ENCODE results near the gene P3H3. TPM values are rescaled to one million over a fixed set of nuclear protein-coding genes. Genes with fewer than 3 reads are reported as not detected.

The P3H3 gene
- polyA plus RNA-seq, 6 donors from 2014 or later, result not detected

DNA sequence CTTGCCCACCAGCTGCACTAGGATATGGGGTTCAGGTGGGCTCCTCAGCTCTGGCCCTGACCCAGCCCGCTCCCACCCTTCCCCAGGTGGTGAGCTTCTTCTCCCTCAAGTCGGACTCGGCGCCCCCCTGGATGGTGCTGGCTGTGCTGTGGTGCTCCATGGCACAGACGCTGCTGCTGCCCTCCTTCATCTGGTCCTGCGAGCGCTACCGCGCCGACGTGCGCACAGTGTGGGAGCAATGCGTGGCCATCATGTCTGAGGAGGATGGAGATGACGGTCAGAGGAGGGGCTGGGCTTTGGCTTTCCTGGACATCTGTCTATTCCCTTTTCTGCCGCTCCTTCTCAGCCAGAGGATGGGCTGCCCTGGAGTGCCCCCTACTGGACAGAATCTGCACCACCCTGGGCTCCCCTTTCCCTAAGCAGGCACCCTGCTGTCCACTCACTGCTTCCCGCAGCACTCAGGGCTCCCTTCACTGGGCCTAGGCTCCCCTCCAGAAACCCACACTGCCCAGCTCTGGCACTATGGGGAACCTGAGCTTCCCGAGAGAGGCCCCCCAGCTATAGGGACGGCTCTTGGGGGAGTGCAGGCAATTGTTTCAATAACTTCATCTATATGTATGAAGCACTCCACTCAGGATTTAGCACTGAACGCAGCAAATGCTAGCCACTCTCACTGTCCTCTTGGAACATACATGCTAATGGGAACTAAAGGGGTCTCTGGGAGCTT is 2.6 kb upstream of the P3H3 start:
- Mint-ChIP-seq H3K4me3 (peak overlapping the region in 4 of 8 donors; percentile 1 to 23 (median 21)), H3K9me3 (no peaks in the 10 kb centered on the region), H3K27ac (no peak overlapping the region)

DNA sequence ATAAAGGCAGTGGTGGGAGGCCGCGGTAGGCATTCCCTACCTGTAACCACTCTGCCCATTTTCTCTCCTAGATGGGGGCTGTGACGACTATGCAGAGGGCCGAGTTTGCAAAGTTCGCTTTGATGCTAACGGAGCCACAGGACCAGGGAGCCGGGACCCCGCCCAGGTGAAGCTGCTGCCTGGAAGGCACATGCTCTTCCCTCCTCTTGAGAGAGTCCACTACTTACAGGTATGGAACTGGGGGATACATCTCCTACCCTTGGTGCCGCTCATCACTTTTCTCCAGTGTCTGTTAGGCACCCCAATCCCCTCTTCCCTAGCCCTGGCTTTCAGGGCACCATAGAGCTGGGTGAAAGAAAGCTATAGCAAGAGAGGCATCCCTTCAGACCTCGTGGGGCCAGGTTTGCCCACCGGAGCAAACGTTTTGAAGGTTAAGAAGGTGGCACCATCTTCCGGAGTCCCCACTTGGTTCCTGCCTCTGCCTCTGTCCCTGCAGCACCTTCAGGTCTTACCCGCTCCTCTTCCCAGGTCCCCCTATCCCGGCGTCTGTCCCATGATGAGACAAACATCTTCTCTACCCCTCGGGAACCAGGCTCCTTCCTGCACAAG is 2.0 kb upstream of the P3H3 start:
- Mint-ChIP-seq H3K4me3 (peak overlapping the region in 2 of 8 donors; percentile 1 to 29), H3K4me1 (peaks cover 30 to 47% (median 38%) of the 10 kb centered on the region in 3 donors), H3K9me3 (no peaks in the 10 kb centered on the region), H3K36me3 (peaks cover 0 to 21% of the 10 kb centered on the region in 2 donors), H3K27ac (no peak overlapping the region), H3K27me3 (peaks cover 64 to 99% (median 96%) of the 10 kb centered on the region in 3 donors)
- no peak for ATAC-seq (ENCODE audit: low read depth in 2 of 2)
- no peak for DNase-seq

More for the DNA sequence above, 2.6 kb upstream of the P3H3 start:
- ATAC-seq (ENCODE audit: low read depth in 2 of 2), result peak; percentile 51 to 57
- peaks cover 0 to 21% of the 10 kb centered on the region in 2 donors for H3K36me3 Mint-ChIP-seq
- DNase-seq, result peak; percentile 63
- H3K4me1 Mint-ChIP-seq, result peaks cover 36 to 51% (median 40%) of the 10 kb centered on the region in 3 donors
- H3K27me3 Mint-ChIP-seq, result peaks cover 65 to 99% (median 96%) of the 10 kb centered on the region in 3 donors

- peaks cover 0 to 21% of the 10 kb centered on the region in 2 donors for H3K36me3 Mint-ChIP-seq
- no peaks in the 10 kb centered on the region for H3K9me3 Mint-ChIP-seq
- peaks cover 27 to 42% (median 35%) of the 10 kb centered on the region in 3 donors for H3K4me1 Mint-ChIP-seq
- no peak overlapping the region for H3K27ac Mint-ChIP-seq
- ATAC-seq (ENCODE audit: low read depth in 2 of 2) (no peak), DNase-seq (no peak)
- peaks cover 66 to 99% (median 98%) of the 10 kb centered on the region in 3 donors for H3K27me3 Mint-ChIP-seq
- peak overlapping the region in 7 of 8 donors; percentile 28 to 83 (median 71) for H3K4me3 Mint-ChIP-seq
These were observed 1.3 kb upstream of the P3H3 start for GRCh38 chr12:6826734-6827436.

GRCh38 chr12:6827437-6827911 is 733 bp upstream of the P3H3 start:
- Mint-ChIP-seq H3K9me3 (no peaks in the 10 kb centered on the region), H3K4me3 (peak overlapping the region; percentile 28 to 83 (median 70)), H3K4me1 (peaks cover 23 to 37% (median 32%) of the 10 kb centered on the region in 3 donors), H3K27ac (no peak overlapping the region), H3K36me3 (peaks cover 0 to 21% of the 10 kb centered on the region in 2 donors), H3K27me3 (peaks cover 70 to 98% (median 97%) of the 10 kb centered on the region in 3 donors)
- no peak for ATAC-seq (ENCODE audit: low read depth in 2 of 2)
- DNase-seq, result no peak

- peaks cover 67 to 90% (median 83%) of the 10 kb centered on the region in 3 donors for H3K27me3 Mint-ChIP-seq
- peak; percentile 23 for DNase-seq
These were observed 751 bp downstream of the P3H3 start for GRCh38 chr12:6828781-6829535.

DNA sequence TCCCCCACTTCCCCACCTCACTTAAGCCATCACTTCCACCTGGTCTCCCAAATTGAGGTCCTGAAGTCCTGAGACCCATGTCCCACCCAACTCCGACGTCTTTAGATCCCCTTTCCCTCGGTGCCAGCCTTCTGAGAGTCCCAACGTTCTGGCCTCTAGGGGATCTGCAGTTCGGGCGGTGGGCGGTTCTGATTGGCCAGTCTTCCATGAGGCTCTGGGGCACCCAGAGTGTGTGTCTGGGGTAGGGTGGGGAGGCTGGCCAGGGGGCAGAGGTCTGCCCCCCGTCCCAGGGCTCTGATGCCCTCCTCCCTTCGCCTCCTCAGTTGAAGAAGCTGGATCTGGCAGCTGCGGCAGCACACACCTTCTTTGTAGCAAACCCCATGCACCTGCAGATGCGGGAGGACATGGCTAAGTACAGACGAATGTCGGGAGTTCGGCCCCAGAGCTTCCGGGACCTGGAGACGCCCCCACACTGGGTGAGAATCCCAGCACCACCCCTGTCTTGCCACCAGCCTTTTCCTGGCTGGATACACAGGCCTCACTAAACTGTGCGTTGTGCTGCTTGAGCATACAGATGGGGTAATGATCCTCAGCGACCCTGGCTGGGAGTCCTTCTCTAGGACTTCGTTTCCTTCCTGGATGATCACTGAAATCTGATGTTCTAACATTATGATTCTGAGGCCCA is 1.5 kb downstream of the P3H3 start:
- Mint-ChIP-seq H3K9me3 (no peaks in the 10 kb centered on the region), H3K27ac (no peak overlapping the region), H3K4me3 (peak overlapping the region; percentile 75 to 94 (median 90)), H3K36me3 (peaks cover 0 to 21% of the 10 kb centered on the region in 2 donors), H3K27me3 (peaks cover 67 to 85% (median 83%) of the 10 kb centered on the region in 3 donors), H3K4me1 (peaks cover 20 to 34% (median 34%) of the 10 kb centered on the region in 3 donors)
- ATAC-seq (ENCODE audit: low read depth in 2 of 2), result no peak
- no peak for DNase-seq

More at GRCh38 chr12:6828781-6829535, 751 bp downstream of the P3H3 start:
- Mint-ChIP-seq H3K36me3 (peaks cover 0 to 21% of the 10 kb centered on the region in 2 donors), H3K4me3 (peak overlapping the region; percentile 75 to 94 (median 90)), H3K4me1 (peaks cover 20 to 34% (median 32%) of the 10 kb centered on the region in 3 donors), H3K27ac (peak overlapping the region in 2 of 6 donors; percentile 52 to 79), H3K9me3 (no peaks in the 10 kb centered on the region)
- ATAC-seq (ENCODE audit: low read depth in 2 of 2), result peak; percentile 58 to 60

DNA sequence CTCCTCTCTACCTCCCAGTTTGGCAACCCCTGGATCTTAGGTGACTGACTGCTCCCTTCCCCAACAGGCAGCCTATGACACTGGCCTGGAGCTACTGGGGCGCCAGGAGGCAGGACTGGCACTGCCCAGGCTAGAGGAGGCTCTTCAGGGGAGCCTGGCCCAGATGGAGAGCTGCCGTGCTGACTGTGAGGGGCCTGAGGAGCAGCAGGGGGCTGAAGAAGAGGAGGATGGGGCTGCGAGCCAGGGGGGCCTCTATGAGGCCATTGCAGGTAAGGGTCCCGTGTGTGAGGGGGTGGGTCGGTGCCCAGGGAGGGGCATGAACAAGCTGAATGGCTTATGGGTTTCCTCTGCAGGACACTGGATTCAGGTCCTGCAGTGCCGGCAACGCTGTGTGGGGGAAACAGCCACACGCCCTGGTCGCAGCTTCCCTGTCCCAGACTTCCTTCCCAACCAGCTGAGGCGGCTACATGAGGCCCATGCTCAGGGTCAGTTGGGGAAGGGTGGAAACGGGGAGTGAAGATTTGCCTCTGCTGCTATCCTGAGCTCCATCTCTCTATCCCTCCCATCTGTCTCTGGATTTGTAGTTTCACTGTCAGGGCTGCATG is 2.2 kb downstream of the P3H3 start:
- no peak for DNase-seq
- Mint-ChIP-seq H3K27ac (no peak overlapping the region), H3K4me1 (peaks cover 19 to 30% (median 27%) of the 10 kb centered on the region in 3 donors), H3K4me3 (peak overlapping the region in 7 of 8 donors; percentile 13 to 90 (median 75)), H3K27me3 (peaks cover 60 to 82% (median 77%) of the 10 kb centered on the region in 3 donors), H3K9me3 (no peaks in the 10 kb centered on the region), H3K36me3 (peaks cover 0 to 15% of the 10 kb centered on the region in 2 donors)
- ATAC-seq (ENCODE audit: low read depth in 2 of 2), result no peak

- Mint-ChIP-seq H3K4me3 (peak overlapping the region in 6 of 8 donors; percentile 2 to 80 (median 14)), H3K9me3 (no peaks in the 10 kb centered on the region), H3K4me1 (peaks cover 22 to 30% (median 27%) of the 10 kb centered on the region in 3 donors), H3K36me3 (peaks cover 0 to 13% of the 10 kb centered on the region in 2 donors), H3K27ac (peak overlapping the region in 1 of 6 donors; percentile 72), H3K27me3 (peaks cover 57 to 76% (median 70%) of the 10 kb centered on the region in 3 donors)
- no peak for ATAC-seq (ENCODE audit: low read depth in 2 of 2)
- DNase-seq, result no peak
These were observed 2.8 kb downstream of the P3H3 start for GRCh38 chr12:6830999-6831398.

DNA sequence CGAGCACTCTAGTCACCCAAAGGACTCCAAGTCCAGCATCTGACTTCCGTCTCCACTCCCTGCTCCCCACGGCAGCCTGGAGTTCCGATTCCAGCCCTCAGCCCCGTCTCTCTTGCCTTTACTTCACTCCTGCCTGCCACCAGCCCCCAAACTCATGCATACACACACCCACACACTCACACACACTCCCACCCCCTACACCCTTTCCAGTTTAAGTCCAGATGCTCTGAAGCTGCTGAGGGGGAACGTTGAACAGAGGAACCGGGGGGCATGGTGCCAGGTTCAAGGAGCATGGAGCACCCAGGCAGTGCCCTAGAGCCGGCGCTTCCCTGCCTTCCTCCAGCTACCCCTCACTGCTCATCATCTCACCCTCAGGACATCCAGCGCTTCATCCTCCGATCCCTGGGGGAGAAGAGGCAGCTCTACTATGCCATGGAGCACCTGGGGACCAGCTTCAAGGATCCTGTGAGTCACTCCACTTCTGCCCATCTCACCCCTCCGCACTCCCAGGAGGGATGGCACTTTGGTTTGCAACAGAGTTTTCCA is 3.3 kb downstream of the P3H3 start:
- H3K27me3 Mint-ChIP-seq, result peaks cover 53 to 71% (median 65%) of the 10 kb centered on the region in 3 donors
- H3K36me3 Mint-ChIP-seq, result peaks cover 0 to 13% of the 10 kb centered on the region in 2 donors
- no peaks in the 10 kb centered on the region for H3K9me3 Mint-ChIP-seq

DNA sequence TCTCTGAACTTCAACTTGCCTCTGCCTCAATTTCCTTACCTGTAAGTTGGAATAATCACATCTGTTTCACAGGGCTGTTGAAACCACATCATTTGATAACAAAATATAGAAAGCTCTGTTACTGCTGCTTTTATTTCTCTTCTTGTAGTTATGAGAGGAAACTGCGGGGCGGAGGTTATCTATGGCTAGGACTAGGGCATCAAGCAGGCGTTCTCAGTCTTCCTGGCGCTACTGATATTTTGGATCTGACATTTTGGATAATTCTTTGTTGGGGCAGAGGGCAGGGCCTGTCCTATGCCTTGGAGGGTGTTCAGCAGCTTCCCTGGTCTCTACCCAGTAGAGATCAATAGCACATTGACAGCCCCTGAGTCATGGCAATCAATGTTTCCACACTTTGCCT is 3.9 kb downstream of the P3H3 start:
- H3K4me3 Mint-ChIP-seq, result no peak overlapping the region
- peaks cover 24 to 26% (median 24%) of the 10 kb centered on the region in 3 donors for H3K4me1 Mint-ChIP-seq
- DNase-seq (no peak), ATAC-seq (ENCODE audit: low read depth in 2 of 2) (no peak)
- H3K27me3 Mint-ChIP-seq, result peaks cover 49 to 69% (median 59%) of the 10 kb centered on the region in 3 donors
- no peaks in the 10 kb centered on the region for H3K9me3 Mint-ChIP-seq
- H3K36me3 Mint-ChIP-seq, result peaks cover 0 to 10% of the 10 kb centered on the region in 2 donors
- no peak overlapping the region for H3K27ac Mint-ChIP-seq

More for the DNA sequence above, 3.3 kb downstream of the P3H3 start:
- H3K4me3 Mint-ChIP-seq, result peak overlapping the region in 2 of 8 donors; percentile 11 to 75
- H3K27ac Mint-ChIP-seq, result peak overlapping the region in 1 of 6 donors; percentile 54
- DNase-seq, result no peak
- peaks cover 25 to 30% (median 27%) of the 10 kb centered on the region in 3 donors for H3K4me1 Mint-ChIP-seq
- ATAC-seq (ENCODE audit: low read depth in 2 of 2), result no peak

- ATAC-seq (ENCODE audit: low read depth in 2 of 2) (no peak), DNase-seq (no peak)
- no peak overlapping the region for H3K27ac Mint-ChIP-seq
- H3K27me3 Mint-ChIP-seq, result peaks cover 40 to 59% (median 47%) of the 10 kb centered on the region in 3 donors
- H3K4me3 Mint-ChIP-seq, result no peak overlapping the region
- H3K4me1 Mint-ChIP-seq, result peaks cover 15 to 16% (median 16%) of the 10 kb centered on the region in 3 donors
- H3K36me3 Mint-ChIP-seq, result no peaks in the 10 kb centered on the region
- H3K9me3 Mint-ChIP-seq, result no peaks in the 10 kb centered on the region
These were observed 5.1 kb downstream of the P3H3 start for GRCh38 chr12:6833189-6833890.

All from naive B cell (primary cell).